HEK293 (cell line): ENCODE results near the gene NHLRC2.

ENCODE experiments used
- CTCF ChIA-PET: fragments of 350-600 bp; formaldehyde crosslinking; extraction: SDS; loops from one replicate; lab custom pipeline; 2021; ENCODE audit warnings: antibody characterized with exemption; lab: Yijun Ruan, JAX
- POLR2A ChIA-PET: fragments of 300-600 bp; formaldehyde crosslinking; extraction: SDS; loops from one replicate; lab custom pipeline; 2020; ENCODE audit warnings: antibody characterized with exemption, inconsistent platforms; lab: Yijun Ruan, JAX
- H3K27ac ChIP-seq: fragments of 200-500 bp; sonication (Bioruptor generic); 2 replicates; pipeline ENCODE4 v1.5.1; 2014; ENCODE audit warnings: low read depth, low read length, control low read depth, inconsistent platforms; ENCODE audit errors: extremely low read depth
- H3K36me3 ChIP-seq, 2 experiments: fragments of 200-500 bp in 1 of 2; sonication (Bioruptor generic) in 1 of 2; 1 replicate in 1 of 2; 2 replicates in 1 of 2; pipeline ENCODE4 v1.5.1; 2014 to 2017; ENCODE audit warnings: inconsistent platforms in 2 of 2, low read length in 2 of 2; ENCODE audit not compliant: control insufficient read depth in 2 of 2, insufficient read depth in 1 of 2
- H3K4me1 ChIP-seq: fragments of 200-500 bp; sonication (Bioruptor generic); 2 replicates; pipeline ENCODE4 v1.5.1; 2014; ENCODE audit warnings: mild to moderate bottlenecking, low read length, inconsistent platforms; ENCODE audit not compliant: control insufficient read depth, insufficient read depth
- H3K4me3 ChIP-seq: 2 replicates; pipeline ENCODE4 v1.5.1; 2011; ENCODE audit warnings: low read depth, mild to moderate bottlenecking, control low read depth, low read length, moderate library complexity
- H3K9me3 ChIP-seq: fragments of 200-500 bp; sonication (Bioruptor generic); 2 replicates; pipeline ENCODE4 v1.5.1; 2014; ENCODE audit warnings: low read depth, low read length, inconsistent platforms; ENCODE audit not compliant: control insufficient read depth, insufficient read depth
- EGR2 ChIP-seq: fragments of 450-650 bp; formaldehyde crosslinking; IDR thresholded peaks from 2 replicates; pipeline ENCODE4 v1.5.1; 2016; ENCODE audit warnings: low read depth, missing biosample characterization, missing genetic modification characterization
- KLF1 ChIP-seq: fragments of 450-650 bp; formaldehyde crosslinking; IDR thresholded peaks from 2 replicates; pipeline ENCODE4 v1.5.1; 2016; ENCODE audit warnings: missing biosample characterization, missing genetic modification characterization
- MZF1 ChIP-seq: fragments of 450-650 bp; formaldehyde crosslinking; IDR thresholded peaks from 2 replicates; pipeline ENCODE4 v1.5.1; 2017; ENCODE audit warnings: missing biosample characterization, missing genetic modification characterization, borderline replicate concordance
- SALL2 ChIP-seq: fragments of 450-650 bp; formaldehyde crosslinking; IDR thresholded peaks from 2 replicates; pipeline ENCODE4 v1.5.0; 2017; ENCODE audit warnings: missing biosample characterization, mild to moderate bottlenecking, missing genetic modification characterization, borderline replicate concordance
- SCRT2 ChIP-seq: fragments of 450-650 bp; formaldehyde crosslinking; IDR thresholded peaks from 2 replicates; pipeline ENCODE4 v1.5.1; 2016; ENCODE audit warnings: missing biosample characterization, missing genetic modification characterization
- ZBTB7A ChIP-seq: fragments of 450-650 bp; formaldehyde crosslinking; IDR thresholded peaks from 2 replicates; pipeline ENCODE4 v1.5.1; 2016; ENCODE audit warnings: low read depth, missing biosample characterization, missing genetic modification characterization
- ZNF138 ChIP-seq: fragments of 450-650 bp; formaldehyde crosslinking; IDR thresholded peaks from 2 replicates; pipeline ENCODE4 v1.5.1; 2016; ENCODE audit warnings: missing biosample characterization, missing genetic modification characterization, borderline replicate concordance
- ZNF175 ChIP-seq: fragments of 450-650 bp; formaldehyde crosslinking; IDR thresholded peaks from 2 replicates; pipeline ENCODE4 v1.5.1; 2016; ENCODE audit warnings: missing biosample characterization, missing genetic modification characterization
- ZNF214 ChIP-seq: fragments of 450-650 bp; formaldehyde crosslinking; IDR thresholded peaks from 2 replicates; pipeline ENCODE4 v1.5.1; 2017; ENCODE audit warnings: missing biosample characterization, mild to moderate bottlenecking, missing genetic modification characterization, borderline replicate concordance
- ZNF274 ChIP-seq, 2 experiments: fragments of 200-500 bp in 1 of 2; fragments of 450-650 bp in 1 of 2; sonication (Bioruptor generic) in 1 of 2; formaldehyde crosslinking in 1 of 2; IDR thresholded peaks; 2 replicates each; pipeline versions ENCODE4 v1.5.1 to v1.6.1; 2014 to 2016; ENCODE audit warnings: borderline replicate concordance in 1 of 2, inconsistent platforms in 1 of 2, low read length in 1 of 2, missing biosample characterization in 1 of 2, missing genetic modification characterization in 1 of 2
- ZNF404 ChIP-seq: fragments of 450-650 bp; formaldehyde crosslinking; IDR thresholded peaks from 2 replicates; pipeline ENCODE4 v1.5.1; 2017; ENCODE audit warnings: missing biosample characterization, missing genetic modification characterization
- ZNF561 ChIP-seq: fragments of 450-650 bp; IDR thresholded peaks from 2 replicates; pipeline ENCODE4 v1.5.1; 2018; ENCODE audit warnings: missing biosample characterization, missing genetic modification characterization, borderline replicate concordance
- ZNF701 ChIP-seq: fragments of 450-650 bp; formaldehyde crosslinking; IDR thresholded peaks from 2 replicates; pipeline ENCODE4 v1.5.1; 2016; ENCODE audit warnings: missing biosample characterization, missing genetic modification characterization
- ZNF792 ChIP-seq: fragments of 450-650 bp; formaldehyde crosslinking; IDR thresholded peaks from 2 replicates; pipeline ENCODE4 v1.5.1; 2016; ENCODE audit warnings: missing biosample characterization, missing genetic modification characterization
- TF ChIP-seq, protein P1 (sequence below): sonication (generic); formaldehyde crosslinking; IDR thresholded peaks from 2 replicates; pipeline ENCODE4 v1.8.1; 2022; ENCODE audit warnings: mild to moderate bottlenecking, moderate library complexity, missing genetic modification reagents
- TF ChIP-seq, protein P2 (sequence below): fragments of 450-650 bp; formaldehyde crosslinking; IDR thresholded peaks from 2 replicates; pipeline ENCODE4 v1.5.1; 2016; ENCODE audit warnings: missing biosample characterization, missing genetic modification characterization
- TF ChIP-seq, protein P3 (sequence below): fragments of 450-650 bp; formaldehyde crosslinking; IDR thresholded peaks from 2 replicates; pipeline ENCODE4 v1.5.1; 2016; ENCODE audit warnings: missing biosample characterization, missing genetic modification characterization
- TF ChIP-seq, protein P4 (sequence below): fragments of 450-650 bp; formaldehyde crosslinking; IDR thresholded peaks from 2 replicates; pipeline ENCODE4 v1.5.1; 2016; ENCODE audit warnings: missing biosample characterization, missing genetic modification characterization
- TF ChIP-seq, protein P5 (sequence below): fragments of 450-650 bp; formaldehyde crosslinking; IDR thresholded peaks from 2 replicates; pipeline ENCODE4 v1.5.1; 2016; ENCODE audit warnings: missing biosample characterization, missing genetic modification characterization

The NHLRC2 gene

DNA sequence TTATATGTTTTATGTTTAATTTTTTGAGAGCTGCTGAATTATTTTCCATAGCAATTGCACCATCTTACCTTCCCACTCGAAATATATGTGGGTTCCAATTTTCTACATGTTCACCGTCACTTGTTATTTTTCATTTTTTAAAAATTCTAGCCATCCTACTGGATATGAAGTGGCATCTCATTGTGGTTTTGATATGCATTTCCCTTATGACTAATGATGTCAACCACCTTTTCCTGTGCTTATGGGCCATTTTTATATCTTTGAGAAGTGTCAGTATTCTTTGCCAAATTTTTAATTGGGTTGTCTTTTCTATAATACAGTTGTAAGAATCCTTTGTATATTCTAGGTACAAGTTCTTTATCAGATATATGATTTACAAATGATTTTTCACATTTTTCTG is 27.8 kb downstream of the NHLRC2 start:
- H3K9me3 ChIP-seq, result no peaks in the 10 kb centered on the region
- ChIA-PET POLR2A (no interaction called here), CTCF (no interaction called here)

More for the DNA sequence above, 27.8 kb downstream of the NHLRC2 start:
- Histone ChIP-seq H3K27ac (no peak overlapping the region), H3K4me3 (no peak overlapping the region), H3K36me3 (peaks cover 6 to 37% of the 10 kb centered on the region in 2 experiments), H3K4me1 (peaks cover 5% of the 10 kb centered on the region)
- TF ChIP-seq SALL2 (tag by site-specific recombination) (no peak), ZNF274 (IDR thresholded peaks at IDR 0.05; ENCODE audit: low read length) (no peak), ZNF274 (tag by site-specific recombination; IDR thresholded peaks at IDR 0.05; ENCODE audit: borderline replicate concordance) (no peak), ZNF175 (no peak), ZBTB7A (tag by site-specific recombination) (no peak), KLF1 (no peak), ZNF138 (tag by site-specific recombination) (no peak), ZNF701 (tag by site-specific recombination) (no peak), MZF1 (tag by site-specific recombination) (no peak), SCRT2 (tag by site-specific recombination) (no peak), ZNF561 (tag by site-specific recombination) (no peak), ZNF214 (tag by site-specific recombination) (no peak), ZNF792 (no peak), ZNF404 (no peak), EGR2 (tag by site-specific recombination) (no peak)
- TF ChIP-seq, protein P1, sequence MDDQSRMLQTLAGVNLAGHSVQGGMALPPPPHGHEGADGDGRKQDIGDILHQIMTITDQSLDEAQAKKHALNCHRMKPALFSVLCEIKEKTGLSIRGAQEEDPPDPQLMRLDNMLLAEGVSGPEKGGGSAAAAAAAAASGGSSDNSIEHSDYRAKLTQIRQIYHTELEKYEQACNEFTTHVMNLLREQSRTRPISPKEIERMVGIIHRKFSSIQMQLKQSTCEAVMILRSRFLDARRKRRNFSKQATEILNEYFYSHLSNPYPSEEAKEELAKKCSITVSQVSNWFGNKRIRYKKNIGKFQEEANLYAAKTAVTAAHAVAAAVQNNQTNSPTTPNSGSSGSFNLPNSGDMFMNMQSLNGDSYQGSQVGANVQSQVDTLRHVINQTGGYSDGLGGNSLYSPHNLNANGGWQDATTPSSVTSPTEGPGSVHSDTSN, result no peak
- TF ChIP-seq, protein P2, sequence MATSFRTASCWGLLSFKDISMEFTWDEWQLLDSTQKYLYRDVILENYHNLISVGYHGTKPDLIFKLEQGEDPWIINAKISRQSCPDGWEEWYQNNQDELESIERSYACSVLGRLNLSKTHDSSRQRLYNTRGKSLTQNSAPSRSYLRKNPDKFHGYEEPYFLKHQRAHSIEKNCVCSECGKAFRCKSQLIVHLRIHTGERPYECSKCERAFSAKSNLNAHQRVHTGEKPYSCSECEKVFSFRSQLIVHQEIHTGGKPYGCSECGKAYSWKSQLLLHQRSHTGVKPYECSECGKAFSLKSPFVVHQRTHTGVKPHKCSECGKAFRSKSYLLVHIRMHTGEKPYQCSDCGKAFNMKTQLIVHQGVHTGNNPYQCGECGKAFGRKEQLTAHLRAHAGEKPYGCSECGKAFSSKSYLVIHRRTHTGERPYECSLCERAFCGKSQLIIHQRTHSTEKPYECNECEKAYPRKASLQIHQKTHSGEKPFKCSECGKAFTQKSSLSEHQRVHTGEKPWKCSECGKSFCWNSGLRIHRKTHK, result no peak
- TF ChIP-seq, protein P3, sequence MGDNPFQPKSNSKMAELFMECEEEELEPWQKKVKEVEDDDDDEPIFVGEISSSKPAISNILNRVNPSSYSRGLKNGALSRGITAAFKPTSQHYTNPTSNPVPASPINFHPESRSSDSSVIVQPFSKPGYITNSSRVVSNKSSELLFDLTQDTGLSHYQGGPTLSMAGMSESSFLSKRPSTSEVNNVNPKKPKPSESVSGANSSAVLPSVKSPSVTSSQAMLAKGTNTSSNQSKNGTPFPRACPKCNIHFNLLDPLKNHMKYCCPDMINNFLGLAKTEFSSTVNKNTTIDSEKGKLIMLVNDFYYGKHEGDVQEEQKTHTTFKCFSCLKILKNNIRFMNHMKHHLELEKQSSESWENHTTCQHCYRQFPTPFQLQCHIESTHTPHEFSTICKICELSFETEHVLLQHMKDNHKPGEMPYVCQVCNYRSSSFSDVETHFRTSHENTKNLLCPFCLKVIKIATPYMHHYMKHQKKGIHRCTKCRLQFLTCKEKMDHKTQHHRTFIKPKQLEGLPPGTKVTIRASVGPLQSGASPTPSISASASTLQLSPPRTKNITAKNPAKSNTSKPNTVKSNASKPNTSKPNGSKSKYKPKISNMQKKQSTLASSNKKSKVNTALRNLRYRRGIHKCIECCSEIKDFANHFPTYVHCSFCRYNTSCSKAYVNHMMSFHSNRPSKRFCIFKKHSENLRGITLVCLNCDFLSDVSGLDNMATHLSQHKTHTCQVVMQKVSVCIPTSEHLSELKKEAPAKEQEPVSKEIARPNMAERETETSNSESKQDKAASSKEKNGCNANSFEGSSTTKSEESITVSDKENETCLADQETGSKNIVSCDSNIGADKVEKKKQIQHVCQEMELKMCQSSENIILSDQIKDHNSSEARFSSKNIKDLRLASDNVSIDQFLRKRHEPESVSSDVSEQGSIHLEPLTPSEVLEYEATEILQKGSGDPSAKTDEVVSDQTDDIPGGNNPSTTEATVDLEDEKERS, result no peak
- TF ChIP-seq, protein P4, sequence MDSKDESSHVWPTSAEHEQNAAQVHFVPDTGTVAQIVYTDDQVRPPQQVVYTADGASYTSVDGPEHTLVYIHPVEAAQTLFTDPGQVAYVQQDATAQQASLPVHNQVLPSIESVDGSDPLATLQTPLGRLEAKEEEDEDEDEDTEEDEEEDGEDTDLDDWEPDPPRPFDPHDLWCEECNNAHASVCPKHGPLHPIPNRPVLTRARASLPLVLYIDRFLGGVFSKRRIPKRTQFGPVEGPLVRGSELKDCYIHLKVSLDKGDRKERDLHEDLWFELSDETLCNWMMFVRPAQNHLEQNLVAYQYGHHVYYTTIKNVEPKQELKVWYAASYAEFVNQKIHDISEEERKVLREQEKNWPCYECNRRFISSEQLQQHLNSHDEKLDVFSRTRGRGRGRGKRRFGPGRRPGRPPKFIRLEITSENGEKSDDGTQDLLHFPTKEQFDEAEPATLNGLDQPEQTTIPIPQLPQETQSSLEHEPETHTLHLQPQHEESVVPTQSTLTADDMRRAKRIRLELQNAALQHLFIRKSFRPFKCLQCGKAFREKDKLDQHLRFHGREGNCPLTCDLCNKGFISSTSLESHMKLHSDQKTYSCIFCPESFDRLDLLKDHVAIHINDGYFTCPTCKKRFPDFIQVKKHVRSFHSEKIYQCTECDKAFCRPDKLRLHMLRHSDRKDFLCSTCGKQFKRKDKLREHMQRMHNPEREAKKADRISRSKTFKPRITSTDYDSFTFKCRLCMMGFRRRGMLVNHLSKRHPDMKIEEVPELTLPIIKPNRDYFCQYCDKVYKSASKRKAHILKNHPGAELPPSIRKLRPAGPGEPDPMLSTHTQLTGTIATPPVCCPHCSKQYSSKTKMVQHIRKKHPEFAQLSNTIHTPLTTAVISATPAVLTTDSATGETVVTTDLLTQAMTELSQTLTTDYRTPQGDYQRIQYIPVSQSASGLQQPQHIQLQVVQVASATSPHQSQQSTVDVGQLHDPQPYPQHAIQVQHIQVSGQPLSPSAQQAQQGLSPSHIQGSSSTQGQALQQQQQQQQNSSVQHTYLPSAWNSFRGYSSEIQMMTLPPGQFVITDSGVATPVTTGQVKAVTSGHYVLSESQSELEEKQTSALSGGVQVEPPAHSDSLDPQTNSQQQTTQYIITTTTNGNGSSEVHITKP (tag by site-specific recombination), result no peak
- TF ChIP-seq, protein P5, sequence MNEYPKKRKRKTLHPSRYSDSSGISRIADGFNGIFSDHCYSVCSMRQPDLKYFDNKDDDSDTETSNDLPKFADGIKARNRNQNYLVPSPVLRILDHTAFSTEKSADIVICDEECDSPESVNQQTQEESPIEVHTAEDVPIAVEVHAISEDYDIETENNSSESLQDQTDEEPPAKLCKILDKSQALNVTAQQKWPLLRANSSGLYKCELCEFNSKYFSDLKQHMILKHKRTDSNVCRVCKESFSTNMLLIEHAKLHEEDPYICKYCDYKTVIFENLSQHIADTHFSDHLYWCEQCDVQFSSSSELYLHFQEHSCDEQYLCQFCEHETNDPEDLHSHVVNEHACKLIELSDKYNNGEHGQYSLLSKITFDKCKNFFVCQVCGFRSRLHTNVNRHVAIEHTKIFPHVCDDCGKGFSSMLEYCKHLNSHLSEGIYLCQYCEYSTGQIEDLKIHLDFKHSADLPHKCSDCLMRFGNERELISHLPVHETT, result no peak
